Inflammatory macrophage (primary cell): ENCODE measurements around the gene TMEM18.

Experiments used
- DNase-seq, 2 donors: peaks; one replicate each; pipeline ENCODE4 v3.0.0-alpha.2; 2020 to 2022

TMEM18 gene

DNA sequence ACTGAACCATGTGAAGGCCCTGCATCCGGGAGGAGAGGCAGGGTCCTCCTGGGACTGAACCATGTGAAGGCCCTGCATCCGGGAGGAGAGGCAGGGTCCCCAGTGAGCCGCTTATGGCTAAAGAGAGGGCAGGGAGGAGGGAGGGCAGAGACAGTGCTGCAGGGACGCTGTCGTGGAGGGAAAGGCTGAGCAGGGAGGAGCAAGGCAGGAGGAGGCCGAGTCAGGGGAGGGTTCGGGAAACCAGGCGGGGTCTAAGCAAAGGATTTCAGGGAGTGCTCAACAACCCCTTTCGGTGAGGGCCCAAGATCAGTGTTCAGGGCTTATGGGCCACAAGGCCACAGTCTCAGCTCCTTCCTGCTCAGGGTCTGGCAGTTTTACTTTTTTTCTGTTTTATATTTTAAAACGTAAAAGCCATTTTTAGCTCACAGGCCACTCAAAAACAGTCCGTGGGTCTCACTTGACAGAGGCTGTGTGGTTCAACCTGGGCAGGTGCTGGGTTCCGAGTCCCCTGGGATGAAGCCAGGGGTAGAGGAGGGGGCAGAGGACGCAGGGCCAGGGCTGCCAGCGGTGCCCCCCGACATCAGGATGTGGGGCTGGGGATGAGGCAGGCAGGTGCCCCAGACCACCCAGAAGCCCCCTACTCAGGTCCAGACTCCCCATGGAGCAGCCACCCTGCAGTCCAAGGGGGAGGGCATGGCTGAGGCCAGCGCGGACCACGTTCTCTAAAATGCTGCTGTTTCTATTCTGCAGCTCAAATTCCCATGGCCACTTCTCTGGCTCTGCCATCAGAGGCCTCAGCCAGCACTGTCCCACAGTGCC, 5.2 kb downstream of the TMEM18 start:
- no peak for DNase-seq

DNA sequence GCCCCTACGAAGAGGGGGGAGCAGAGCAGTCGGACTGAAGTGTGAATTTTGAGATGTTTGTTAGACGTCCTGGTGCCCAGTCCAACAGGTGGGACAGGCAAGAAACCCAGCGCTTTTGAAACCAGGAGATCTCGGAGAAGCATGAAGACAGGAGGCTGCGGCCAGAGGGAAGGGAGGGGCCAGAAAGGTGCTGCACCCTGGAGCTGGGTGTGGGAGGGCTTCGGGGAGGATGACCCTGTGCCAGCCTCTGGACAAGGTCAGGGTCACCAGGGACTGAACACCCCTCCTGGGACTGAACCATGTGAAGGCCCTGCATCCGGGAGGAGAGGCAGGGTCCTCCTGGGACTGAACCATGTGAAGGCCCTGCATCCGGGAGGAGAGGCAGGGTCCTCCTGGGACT, 6.1 kb downstream of the TMEM18 start:
- DNase-seq: no peak

DNA sequence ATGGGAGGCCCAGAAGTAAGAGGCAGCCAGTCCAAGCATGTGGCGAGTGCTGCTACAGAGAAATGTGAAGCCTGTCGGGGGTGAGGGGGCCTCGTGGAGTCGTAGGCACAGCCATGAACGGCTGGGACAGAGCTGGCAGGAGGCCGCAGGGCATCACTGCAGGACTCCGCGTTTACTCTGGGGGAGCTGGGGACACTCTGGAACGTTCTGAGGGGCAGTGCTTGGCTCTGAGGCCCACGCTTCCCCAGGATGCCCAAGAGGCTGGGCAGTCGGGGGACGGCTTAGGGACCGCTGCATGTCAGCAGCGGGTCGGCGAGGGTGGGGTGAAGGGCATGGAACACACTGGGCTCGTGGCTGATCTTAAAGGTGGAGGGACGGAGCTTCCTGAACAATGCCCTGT, 6.6 kb downstream of the TMEM18 start:
- no peak for DNase-seq

DNA sequence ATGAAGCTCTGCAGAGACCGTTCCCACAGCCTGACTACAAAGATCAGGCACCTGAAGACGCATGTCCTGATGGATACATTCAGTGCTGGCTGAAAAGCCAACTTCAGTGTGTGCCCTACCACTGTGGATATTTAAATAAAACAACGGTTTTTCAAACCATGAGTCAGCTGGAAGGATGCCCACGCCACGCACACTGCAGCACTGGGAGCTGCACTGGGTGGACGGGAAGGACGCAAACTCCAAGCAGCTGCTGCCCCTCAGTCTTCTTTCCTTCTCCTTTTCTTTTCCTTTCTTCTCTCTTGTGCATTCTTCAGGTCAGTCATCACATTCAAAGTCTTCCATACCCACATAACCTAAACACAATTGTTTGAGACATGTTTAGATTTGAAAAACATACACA, 7.9 kb downstream of the TMEM18 start:
- DNase-seq: no peak

DNA sequence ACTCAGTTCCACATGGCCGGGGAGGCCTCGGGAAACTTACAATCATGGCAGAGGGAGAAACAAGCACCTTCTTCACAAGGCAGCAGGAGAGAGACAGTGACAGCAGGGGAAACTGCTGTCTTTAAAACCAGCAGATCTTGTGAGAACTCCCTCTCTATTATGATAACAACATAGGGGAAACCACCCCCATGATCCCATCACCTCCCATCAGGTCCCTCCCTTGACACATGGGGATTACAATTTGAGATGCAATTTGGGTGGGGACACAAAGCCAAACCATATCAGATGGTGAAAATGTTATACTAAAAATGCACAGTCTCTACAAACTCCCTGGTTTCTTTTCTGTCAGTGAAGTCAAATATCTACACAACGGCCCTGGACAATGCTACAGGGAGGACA, 9.2 kb downstream of the TMEM18 start:
- DNase-seq: no peak

DNA sequence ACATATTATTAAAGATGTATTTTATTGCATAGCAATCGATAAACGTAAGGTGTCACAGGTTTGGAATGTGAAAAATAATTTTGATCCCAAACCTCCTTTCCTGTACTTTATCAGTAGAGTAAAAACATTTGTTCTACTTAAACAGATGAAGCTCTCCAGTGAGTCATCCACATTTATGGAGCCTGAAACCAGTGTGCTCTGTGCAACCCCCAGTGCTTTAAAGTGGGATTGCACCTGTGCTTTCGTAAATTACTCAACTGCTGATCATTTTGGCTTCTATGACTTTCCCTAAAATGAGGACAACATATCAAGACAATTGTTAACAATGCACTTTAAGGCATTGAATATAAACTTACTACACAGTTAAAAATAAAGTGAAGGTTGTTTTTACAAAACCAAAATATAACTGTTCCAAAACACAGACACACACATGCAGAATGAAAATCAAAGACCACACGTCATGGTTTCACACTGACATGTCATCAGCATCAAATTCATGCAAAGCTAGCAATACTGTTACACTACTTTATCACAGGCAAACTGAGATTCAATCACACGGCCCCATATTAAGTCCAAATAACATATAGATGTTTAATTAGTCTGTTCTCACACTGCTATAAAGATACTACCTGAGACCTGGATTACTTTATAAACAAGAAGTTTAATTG, 9.7 kb downstream of the TMEM18 start:
- peak in 1 of 2 donors; percentile 10 for DNase-seq

DNA sequence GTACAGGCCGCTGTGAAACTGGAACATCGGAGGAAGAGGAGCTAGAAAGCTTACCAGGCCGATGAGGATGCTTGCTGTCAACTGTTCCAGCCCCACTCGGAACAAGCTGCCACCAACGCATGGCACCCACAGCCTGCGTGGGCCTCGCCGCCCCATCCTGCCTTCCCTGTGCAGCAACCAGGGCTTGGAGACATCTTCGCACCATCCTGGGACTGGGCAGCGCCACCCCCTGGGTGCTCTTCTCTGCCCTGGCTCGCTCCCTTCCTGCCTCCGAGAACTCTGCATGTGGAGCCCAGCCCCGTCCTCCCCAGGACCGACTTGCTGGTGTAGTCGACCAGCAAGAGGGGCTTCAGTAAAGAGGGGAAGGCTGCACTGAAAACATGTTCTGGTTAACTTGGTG, 10.8 kb downstream of the TMEM18 start:
- no peak for DNase-seq

DNA sequence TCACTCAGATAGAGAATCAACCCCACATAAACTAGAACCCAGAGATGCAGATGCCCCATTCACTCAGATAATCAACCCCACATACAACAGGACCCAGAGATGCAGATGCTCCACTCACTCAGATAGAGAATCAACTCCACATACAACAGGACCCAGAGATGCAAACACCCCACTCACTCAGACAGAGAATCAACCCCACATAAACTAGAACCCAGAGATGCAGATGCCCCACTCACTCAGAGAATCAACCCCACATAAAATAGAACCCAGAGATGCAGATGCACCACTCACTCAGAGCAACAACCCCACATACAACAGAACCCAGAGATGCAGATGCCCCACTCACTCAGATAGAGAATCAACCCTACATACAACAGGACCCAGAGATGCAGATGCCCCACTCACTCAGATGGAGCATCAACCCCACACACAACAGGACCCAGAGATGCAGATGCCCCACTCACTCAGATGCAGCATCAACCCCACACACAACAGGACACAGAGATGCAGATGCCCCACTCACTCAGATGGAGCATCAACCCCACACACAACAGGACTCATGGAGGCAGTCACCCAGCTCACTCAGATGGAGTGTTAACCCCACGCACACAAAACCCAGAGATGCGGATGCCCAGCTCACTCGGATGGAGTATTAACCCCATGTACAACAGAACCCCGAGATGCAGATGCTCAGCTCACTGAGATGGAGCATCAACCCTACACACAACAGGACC, 11.7 kb downstream of the TMEM18 start:
- DNase-seq: no peak

DNA sequence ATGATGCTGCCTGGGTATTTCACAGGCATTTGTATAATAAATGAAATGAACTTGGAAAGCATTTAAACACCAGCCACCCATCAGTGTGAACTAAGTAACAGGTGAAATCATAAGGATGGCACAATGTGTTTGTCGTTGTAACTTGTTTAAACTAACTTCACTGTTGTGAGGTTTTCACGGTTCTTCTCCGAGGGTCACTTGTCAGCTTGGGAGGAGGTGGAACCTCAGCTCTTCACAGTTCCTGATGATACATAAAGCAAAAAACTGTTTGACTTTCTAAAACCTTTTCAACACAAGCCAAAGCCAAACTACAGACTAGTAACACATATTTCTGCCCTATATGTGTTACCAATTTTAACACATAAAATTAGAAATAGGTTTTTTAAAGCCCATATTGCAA, 13.1 kb downstream of the TMEM18 start:
- no peak for DNase-seq

DNA sequence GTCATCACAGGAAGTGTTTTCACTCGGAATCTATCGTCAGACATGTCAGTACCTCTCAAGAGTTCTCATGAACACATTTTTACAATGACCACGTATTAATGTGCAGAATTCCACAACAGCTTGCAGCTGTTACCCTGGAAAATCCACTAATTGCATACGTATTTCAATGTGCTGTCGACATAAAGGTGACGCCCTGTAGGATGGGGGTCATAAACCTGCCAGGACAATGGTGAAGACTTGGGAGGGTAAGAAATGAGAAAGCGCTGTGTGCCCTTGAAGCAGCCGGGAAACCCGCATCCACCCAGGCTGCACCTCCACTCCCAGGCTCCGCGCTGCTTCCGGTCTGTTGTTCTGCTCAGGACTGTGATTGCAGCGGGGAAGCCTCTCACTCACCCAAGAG, 14.0 kb downstream of the TMEM18 start:
- DNase-seq: no peak

DNA sequence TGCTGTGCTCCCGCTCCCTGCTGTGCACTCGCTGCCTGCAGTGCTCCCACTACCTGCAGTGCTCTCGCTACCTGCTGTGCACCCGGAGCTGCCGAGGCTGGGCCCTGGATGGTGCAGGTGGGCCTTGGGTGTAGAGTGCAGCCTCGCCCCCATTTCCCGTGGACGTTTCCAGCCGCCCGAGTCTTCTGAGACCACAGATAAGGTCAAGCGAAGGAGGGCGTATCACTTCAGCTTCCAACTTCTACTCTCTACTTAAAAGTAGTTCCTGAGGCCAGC, 15.9 kb downstream of the TMEM18 start:
- DNase-seq: no peak

DNA sequence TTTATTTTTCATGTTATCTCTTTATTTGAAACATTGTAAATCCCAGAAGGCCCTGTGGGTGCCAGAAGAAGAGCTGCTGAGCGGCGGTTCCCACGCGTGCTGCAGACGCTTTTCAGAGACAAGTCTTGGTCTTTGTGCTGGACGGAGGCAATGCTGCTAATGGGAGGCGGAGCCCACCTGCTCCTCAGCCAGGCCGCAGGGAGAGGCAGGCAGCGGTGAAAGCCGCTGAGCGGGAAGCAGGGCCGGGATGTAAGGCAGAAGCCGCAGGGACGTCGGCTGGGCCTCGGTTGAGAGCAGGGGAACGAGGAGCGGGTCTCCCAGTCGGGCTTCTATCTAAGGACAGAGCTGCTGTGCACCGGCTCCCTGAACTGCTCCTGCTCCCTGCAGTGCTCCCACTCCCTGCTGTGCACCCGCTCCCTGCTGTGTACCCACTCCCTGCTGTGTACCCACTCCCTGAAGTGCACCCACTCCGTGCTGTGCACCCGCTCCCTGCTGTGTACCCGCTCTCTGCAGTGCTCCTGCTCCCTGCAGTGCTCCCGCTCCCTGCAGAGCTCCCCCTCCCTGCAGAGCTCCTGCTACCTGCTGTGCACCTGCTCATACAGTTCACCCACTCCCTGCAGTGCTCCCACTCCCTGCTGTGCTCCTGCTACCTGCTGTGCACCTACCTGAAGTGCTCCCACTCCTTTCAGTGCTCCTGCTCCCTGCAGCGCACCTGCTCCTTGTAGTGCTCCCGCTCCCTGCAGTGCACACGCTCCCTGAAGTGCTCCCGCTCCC, 16.4 kb downstream of the TMEM18 start:
- DNase-seq: no peak

DNA sequence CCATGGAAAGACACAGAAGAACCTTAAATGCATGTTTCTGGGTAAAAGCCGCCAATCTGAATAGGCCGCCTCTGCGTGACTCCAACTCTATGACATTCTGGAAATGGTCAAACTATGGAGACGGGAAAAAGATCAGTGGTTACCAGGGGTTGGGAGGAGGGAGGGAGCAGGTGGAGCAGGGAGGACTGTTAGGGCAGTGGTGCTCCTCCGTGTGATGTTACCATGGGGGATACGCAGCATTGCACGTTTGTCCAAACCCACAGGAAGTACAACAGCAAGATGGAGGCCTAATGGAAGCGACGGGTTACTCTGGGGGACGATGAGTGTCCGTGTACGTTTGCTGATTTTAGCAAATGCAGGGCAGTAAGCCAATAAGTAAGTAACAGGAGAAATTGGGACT, 17.2 kb downstream of the TMEM18 start:
- no peak for DNase-seq

DNA sequence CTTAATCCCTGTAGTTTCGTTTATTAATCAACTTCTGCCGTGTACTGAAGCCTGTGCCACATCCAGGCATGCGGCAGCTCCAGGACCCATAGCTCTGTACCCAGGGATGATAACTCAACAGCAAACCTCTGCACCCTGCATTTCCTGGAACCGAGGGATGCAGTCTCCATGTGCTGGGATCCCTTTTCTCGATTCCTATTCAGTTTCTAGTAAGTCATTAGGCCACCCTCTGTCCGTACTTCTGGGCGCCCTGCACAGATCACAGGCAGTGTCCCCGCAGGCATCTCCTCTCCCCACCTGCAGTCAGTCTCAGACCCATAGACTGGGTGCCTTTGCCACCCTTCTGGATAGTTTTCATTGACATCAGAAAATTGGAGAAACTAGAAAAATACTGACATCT, 18.8 kb downstream of the TMEM18 start:
- DNase-seq: no peak

DNA sequence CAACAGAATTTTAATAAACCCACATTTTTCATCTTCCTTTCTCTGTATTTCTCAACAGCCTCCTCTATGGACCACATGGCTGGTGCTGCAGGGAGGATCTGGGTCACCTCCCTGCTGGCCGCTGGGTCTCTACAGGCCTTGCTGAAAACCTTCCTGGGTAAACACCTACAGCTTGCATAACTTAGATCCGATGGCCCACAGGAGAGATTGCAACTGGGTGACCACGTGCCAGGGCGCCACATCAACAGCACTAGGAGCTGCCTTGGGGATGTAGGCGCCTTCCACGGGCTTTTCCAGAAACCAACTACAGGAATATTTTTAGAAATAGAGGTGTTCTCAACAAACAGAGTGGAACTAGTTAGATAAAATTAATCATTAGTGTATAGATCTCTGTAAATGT, 19.4 kb downstream of the TMEM18 start:
- no peak for DNase-seq

DNA sequence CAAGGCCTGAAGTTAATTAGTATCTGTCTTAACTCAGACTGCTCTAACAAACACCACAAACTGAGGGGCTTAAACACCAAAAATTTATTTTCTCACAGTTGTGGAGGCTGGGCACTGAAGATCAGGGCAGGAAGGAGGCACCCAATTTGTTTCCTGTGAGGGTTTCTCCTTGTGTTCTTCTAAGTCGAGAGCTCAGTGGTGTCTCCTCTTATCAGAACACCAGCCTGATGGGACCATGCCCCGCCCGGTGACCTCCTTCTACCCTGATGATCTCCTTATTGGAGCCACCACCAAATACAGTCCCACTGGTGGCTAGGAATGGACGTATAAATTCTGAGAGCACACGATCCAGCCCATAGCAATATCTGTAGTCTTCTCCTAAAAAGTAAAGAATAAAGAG, 20.5 kb downstream of the TMEM18 start:
- no peak for DNase-seq

DNA sequence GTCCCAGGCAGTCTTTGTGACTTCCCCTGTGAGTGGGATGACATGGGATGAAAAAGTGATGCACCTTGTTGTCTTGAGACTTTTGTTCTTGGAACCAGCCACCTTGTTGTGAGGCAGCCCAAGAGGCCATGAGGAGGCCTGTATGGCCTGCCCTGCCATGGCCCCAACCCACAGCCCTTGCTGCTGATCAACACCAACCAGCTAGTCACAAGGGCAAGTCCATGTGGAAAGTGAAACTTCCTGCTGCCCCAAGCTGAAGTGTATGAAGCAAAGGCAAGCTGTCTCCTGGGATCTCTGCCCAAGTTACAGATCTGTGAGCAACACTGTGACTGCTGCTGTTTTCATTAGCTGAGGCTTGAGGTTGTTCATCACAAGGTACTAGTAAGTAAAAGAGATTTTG, 21.6 kb downstream of the TMEM18 start:
- DNase-seq: peak in 1 of 2 donors; percentile 18

DNA sequence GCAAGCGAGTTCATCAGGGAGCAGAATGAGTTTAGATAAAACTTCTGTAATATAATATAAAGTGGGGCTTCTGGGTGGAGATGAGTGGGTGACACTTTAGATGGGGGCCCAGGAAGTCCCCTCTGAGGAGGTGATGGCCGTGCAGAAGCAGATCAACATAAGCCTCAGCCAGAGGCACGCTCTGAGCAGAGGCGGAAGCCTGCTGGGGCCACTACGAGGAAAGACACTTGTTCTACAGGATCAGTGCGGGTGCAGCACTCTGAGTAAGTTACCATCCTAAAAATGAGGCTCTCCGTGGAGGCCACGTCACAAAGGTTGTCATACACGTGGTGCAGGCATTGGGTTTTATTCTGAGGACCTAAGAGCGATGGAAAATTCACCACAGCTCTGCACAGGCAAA, 22.3 kb downstream of the TMEM18 start:
- DNase-seq: no peak

DNA sequence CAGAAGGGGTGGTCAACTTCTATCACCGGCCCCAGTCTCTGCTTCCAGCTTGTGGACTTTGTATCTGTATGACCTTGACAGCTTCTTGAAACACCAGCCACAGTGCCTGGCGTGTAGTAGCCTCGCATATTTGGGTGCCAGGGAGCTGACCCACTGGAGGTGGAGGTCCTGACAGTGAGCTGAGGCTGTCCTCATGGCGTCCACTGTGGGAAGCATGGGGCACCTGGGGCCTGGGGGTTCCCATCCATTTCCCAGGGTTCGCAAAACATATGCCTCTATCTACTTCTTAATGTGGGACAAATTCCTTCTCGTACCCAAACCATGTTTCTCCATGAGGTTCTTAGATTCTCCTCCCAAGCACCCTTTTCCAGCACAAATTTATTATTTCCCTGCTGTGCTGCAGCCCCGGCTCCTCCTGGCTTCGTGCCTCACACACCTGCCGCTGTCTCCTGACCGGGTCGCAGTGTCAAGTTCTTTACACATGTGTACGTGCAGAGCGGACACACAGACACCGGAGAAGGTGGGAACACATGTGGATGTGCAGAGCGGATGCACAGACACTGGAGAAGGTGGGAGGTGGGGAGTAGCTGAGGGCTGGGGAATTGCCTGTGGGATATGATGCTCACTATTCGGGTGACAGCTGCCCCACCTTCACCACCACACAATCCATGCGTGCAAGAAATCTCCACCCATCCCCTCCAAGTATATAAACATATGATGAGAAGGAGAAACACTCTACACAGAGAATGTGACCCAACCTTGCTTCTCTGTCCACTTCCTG, 23.4 kb downstream of the TMEM18 start:
- DNase-seq: no peak

DNA sequence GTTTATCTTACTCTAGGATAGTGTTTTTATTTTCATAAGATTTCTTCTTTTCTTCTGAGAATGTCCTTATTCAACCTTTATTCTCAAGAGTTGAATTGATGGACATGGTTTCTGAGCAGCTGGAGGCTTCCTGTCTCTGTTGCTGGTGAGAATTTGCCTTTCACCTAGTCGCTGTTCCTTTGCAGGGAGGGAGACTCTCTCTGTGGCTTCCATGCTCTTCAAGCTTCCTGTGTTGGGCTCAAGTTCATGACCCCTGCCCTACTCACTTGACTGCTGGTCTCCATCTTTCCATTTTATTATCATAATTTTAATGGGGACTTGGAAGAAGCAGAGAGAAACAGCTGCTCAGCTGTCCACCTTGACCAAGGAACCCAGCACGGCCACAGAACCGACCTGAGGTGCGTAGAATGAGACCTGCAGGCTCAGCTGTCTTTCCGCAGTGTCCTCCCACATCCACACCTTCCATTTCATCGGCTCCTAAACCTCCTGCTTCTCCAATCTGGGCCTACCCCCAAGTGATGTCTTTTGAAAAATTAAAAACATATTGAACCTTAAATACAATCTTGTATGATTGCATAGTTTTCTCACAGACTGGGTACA, 24.2 kb downstream of the TMEM18 start:
- no peak for DNase-seq

DNA sequence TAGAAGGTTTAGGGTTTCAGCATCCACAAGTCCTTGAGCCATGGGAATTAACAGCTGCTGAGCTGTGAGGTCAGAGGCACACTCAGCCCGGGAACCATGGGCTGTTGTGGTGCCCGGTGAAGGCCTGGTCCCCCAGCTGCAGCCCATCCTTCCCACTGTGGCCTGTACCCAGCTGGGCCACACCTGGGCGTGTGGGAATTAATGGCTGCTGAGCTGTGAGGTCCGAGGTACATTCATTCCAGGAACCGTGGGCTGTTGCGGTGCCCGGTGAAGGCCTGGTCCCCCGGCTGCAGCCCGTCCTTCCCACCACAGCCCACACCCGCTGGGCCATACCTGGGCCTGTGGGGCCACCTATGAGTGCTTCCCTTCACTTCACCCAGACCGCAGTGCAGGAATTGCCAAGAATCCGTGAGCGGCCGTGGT, 25.2 kb downstream of the TMEM18 start:
- DNase-seq: no peak
